GM21529 (cell line): ENCODE results near the gene TK2.

Source experiments
- ATAC-seq: cut with Tn5 transposase; IDR thresholded peaks from one replicate; pipeline ENCODE4 v1.9.1; 2021; ENCODE audit not compliant: unreplicated experiment

The TK2 gene

DNA sequence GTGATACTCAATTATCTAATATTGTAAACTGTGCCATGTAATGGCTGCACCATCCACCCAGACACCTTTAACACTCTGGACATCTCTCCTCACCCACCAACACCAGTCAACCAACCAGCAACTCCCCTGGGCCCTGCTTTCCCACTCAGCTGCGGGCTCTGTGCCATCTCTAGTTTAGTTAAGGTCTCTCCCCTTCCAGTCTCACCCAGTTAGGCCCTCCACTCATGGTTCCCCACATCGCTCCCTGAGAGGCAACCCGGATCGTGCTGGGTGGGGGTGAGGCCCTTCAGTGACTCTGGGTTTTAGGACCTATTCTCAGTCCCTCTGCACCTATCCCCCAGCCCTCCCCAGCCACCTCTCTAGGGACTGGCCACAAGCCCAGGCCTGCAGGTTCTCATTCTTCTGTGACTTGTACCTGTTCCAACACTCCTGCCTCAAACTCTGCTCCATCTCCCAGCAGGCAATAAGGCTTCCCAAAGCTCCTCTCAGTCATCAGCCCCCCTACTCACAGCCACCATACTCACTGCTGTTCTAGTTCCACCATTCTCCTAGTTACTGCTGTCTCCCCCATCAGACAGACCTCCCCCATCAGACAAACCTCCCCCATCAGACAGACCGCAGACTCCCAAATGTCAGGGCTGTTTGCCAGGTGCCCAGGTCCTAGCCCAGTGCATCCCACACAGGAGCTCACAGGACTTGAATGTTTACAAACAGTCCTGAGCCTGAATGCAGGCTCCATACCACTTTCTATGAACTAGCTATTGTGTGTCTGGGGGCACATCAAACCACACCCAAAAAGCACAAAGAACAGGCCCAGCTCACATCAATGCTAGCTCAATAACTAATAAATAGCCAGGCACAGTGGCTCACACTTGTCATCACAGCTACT lies 2.6 kb downstream of the TK2 start:
- ATAC-seq = no peak

DNA sequence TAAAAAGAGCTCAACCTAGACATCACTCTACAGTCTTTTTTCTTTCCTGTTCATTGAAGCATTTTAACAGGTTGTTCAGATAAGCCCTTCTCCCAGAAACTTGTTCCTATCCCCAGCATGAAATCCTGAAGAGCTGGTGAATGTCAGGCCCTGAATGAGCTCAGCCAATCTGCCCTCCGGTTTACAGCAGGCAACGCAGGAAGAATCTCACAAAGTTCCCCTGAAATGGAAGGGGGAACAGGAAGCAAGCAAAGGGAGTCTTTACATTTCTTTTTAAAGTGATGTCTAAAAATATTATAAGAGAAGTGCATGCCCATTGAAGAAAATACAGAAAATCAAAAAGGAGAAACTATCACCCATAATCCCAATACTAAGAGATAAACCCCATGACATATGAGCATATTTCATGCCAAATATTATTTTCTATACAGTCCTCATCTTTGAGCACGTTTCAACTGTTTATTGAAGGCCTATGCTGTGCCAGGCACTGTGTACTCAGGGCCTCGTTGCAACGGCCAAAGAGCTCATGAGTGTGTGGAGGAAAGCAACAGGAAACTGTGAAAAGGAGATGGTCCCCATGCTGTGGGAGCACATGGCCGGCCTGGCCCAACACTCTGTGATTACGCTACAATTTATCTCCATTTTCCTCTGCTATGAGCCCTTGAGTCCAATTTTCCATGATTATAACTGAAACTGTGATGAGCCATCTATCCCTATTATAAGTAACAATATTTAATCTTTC lies 5.7 kb downstream of the TK2 start:
- ATAC-seq = no peak

DNA sequence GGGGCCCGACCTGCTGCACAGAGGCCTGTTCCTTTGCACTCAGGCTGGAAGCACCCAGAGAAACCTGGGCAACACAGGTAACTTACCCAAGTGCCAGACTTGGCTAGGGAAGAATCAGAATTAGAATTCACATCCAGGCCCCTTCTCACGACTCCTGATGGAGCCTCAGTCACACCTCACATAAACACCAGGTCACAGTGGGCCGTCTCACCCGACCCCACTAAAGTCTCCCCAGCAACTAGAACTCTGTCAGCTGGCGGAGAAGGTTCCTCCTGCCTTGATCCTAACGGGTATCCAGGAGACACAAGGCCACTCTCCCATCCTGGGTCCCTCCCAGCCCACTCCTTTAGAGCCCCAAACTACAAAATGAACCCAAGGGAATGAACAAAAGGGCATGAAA lies 6.4 kb downstream of the TK2 start:
- no peak for ATAC-seq

DNA sequence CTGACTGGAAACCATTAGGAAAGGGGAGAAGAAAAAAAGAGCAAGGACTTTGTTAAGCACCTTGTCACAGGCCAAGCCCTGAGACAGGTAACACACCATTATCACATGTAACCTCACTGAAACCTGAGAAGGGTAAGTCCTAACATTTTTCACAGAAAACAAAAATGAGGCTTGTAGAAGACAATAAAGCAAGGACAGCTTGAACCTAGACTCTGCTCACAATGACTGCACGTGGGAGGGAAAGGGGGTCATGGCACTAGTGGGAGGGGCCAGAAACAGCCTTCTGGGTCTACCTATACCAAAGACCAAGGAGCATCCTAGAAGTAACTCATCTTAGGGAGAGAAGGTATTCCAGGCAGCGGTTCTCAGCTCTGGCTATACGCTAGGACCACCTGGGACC lies 7.5 kb downstream of the TK2 start:
- no peak for ATAC-seq

DNA sequence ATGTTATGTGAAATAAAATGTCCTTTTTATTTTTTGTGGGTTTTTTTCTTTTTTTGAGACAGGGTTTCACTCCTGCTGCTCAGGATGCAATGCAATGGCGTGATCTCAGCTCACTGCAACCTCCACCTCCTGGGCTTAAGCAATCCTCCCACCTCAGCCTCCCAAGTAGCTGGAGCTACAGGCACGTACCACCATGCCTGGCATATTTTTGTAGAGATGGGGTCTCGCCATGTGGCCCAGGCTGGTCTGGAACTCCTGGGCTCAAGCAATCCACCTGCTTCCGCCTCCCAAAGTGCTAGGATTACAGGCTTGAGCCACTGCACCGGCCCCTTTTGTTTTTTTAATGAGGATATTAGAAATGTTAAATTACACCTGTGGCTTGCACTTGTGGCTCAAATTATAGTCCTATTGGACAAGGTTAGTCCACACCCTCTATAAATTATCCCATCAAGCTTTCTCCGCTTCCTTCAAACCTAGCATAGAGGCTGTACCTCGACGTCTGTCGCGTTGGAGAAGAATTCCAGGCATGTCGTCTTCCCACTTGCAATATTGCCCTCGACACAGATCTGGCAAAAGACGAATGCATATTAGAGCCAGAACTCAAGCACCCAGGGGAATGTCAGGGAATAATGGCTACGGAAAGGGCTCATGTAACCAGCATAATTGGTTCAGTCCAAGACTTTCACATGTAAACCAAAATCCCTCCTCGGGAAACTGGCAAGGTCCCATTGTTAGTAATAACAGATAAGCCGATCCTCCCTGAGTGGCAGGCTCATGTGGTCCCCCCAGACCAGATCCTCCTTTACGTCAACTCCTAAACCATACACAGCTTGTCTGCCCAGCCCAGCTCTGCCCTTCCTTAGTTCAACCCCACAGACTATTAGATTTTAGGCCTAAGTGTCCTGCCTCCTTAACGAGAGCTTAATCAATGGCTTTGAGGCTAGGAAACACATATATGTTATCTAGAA lies 8.2 kb downstream of the TK2 start:
- no peak for ATAC-seq

DNA sequence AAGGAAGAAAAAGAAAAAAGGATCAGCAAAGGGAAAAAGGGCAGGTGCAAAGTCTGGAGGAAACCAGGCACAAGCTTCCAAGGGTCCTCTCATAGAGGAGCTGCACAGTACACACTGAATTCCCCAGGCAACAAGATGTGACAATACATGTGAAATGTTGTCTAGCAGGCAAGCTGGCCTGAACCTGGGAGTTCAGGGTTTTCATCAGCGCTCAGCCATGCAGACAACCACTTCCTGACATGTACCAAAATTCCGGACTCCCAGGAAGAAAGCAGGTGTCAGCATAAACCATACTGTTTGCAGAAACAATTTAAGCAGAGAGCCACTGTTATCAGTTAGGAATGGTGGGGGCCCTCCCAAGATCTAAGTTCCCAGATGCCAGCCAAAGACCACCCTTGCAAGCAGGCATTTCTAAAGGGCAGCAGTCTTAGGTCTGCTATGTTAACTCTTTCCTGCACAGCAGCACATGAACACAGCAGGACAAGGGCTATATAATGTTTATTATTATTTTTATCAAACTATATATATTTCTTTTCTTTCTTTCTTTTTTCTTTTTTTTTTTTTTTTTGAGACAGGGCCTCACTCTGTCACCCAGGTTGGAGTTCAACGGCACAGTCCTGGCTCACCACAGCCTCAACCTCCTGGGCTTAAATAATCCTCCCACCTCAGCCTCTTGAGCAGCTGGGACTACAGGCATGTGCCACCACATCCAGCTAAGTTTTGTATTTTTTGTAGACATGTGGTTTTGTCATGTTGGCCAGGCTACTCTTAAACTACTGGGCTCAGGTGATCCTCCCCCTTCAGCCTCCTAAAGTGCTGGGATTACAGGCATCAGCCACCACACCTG lies 10.1 kb downstream of the TK2 start:
- ATAC-seq = peak; percentile 92

DNA sequence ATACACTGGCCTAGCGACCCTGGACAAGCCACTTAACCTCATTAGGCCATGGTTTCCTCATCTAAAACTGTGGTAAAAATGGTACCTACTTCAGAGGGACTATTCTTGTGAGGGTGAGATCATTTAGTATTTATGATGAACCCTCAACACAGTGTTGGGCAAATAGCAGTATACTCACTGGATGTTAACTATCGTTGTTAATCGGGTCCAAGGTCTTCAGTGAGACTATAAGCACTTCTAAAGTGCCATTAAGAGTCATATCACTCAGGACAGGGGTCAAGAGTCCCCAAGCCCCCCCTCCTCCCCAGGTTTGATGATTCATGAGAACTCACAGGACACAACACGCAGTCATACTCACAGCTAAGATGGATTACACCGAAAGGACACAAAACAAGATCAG lies 11.0 kb downstream of the TK2 start:
- no peak for ATAC-seq

DNA sequence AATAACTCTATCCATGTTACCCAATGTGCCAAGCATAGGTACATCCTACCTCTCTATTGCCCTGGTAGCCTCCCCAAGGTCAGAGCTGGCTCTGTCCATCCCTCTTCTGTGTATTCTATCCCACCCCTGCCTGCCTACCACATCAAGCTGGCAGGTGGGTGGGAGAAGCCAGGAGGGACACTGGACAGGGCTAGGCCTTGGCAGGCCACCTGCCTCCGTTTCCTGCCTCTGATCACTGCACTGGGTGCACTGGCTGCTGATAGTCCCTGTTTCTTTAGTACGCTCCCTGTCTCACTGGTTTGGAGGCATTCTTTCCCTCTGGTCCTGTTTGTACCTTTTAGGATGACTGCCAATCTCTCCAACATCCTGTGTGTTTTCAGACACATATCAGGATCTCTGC lies 12.7 kb downstream of the TK2 start:
- no peak for ATAC-seq

DNA sequence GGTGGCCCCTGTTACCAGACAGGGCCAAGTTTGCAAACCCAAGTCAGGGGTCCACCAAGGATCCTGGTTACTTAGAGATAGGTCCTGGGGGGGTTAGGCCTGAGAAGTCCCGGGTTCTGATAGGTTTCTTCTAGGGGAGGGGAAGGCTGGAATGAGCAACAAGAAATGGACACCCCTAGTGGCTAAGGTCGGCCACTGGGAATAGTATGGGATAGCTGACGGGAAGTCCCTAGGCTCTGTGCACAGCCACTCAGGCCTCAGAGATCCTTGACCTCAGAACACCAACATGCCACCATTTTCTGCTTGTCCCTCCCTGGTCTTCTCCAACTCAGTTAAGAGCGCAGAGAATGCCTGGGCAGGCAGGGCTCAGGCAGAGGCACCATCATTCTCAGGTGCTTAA lies 13.4 kb downstream of the TK2 start:
- ATAC-seq = no peak

DNA sequence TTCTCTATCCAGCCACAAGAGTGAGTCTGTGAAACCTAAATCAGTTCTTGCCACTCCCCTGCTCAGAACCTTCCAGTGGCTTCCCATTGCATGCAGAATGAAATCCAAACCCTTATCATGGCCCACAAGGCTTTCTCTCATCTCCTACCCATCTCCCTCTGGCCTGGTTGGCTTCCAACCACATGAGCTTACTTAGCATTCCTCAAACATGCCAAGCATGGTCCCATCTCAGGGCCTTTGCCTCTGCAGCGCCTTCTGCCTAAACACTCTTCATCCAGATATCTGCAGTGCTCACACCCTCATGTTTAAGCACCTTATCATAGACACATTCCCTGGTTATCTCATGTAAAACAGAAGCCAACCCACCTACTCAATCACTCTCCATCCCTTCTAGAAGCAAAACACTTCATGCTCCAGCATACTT lies 15.5 kb downstream of the TK2 start:
- ATAC-seq = no peak

DNA sequence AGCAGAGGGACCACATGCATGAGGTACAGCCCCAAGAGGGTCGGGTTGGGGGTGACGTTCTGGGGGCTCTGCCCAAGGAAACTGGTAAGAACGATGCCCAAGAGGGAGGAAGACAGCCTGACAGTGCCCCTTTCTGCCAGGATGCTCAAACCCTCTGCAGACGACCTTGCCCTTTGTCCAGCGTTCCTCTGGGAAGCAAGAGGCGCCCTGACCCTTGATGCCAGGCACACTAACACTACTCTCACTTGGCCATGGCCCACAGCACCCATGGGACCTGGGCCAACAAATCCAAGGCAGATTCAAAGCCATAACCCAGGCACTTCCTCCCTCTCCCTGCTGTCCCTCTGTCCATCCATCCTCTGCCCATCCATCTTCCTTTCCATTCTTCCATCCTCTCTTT lies 20.4 kb downstream of the TK2 start:
- no peak for ATAC-seq

DNA sequence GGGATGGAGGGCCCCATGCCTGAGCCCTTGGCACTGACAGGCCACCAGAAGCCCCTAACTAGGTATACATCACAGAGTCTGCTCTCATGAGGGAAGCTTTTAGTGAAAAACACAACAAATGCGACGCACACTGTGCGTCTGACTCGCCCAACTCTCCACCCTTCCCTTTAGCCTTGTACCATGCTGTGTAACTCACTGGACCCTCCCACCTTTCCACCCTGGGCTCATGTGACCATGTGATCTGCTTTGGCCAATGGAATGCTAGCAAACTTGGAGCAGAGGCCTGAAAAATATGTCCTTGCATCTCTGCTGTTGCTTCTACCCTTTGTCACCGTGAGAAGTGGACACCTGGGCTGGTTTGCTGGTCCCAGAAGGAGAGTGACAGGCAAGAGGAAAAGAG lies 21.6 kb downstream of the TK2 start:
- ATAC-seq = no peak

DNA sequence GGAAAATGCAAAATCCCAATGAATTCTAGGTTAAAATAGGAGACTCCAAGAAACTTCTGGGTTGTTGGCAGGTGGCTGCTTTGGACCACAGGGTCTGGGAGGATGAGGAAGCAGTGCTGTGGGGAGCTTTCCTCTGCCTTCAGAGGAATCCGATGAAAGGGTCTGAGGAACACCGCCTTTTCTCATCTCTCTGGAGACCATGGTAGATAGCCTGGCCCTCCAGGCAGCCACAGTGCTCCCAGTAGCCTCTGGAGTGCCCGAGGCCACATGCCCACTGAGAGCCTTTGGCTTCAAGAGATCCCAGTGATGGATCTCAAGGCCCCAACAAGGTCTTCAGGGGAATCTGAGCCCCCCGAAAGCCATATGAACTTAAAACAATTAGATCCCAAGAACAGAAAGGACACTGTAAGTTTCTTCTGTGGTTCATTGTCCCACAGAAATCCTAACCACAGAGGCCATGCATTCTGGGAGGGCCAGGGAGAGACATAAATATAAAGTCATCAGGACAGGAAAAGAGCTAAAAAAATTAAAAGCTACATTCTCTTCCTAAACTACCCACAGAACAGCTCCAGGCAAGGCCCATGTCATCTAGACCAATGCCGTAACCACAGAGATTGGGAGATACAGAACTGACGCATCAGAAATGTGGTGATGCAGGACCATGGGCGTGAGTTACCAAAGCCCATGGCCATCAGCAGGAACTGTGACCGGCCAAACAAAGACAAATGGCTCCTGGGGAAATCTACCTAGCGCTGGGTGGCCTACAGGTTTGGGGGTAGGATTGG lies 24.3 kb downstream of the TK2 start:
- ATAC-seq = no peak

DNA sequence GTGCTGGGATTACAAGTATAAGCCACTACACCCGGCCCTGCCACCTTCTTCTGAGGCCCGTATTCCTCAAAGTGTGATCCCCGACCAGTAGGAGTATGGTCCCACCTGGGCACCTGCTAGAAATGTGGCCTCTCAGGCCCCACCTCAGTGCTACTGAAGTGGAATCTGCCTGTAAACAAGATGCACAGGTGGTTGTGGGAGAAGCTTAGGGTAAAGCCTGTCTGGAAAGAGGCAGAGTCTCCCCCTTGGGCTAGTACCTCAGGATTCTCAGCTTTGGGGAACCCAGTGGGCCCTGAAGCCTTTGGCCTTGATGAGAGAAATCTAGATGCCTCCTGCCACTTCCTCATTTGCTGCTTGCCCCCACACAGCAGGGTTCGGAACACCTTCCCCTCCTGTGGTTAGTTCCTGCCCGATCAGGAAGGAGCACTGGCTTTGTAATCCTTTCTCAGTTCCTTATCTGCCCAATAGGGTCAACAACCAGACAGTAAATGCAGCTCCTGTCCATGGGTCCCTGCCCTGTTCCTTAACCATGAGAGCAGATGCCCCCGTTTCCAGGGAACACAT lies 25.2 kb downstream of the TK2 start:
- ATAC-seq = peak; percentile 64

DNA sequence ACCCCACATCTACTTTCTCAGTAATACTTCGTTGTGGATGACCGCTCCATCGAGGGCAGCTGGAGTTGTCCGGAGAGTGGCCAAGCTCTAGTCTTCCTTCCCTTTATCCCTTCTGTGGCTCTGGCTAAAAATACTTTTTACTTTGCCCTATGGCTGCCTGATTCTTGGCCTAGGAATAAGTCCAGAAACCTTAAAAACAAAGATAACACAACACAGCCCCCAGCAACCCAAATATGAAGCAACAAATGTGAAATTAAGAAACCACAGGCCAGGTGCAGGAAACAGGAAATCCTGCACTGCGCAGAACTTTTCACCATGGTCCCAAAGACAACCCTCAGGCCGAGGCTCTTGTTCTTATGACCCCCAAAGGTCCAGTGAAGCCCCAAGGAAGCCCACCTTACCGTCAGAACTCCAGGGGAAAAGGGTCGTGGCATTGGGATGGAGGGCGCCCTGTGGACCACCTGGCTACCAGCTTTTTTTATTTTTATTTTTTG lies 26.0 kb downstream of the TK2 start:
- ATAC-seq = peak; percentile 55

DNA sequence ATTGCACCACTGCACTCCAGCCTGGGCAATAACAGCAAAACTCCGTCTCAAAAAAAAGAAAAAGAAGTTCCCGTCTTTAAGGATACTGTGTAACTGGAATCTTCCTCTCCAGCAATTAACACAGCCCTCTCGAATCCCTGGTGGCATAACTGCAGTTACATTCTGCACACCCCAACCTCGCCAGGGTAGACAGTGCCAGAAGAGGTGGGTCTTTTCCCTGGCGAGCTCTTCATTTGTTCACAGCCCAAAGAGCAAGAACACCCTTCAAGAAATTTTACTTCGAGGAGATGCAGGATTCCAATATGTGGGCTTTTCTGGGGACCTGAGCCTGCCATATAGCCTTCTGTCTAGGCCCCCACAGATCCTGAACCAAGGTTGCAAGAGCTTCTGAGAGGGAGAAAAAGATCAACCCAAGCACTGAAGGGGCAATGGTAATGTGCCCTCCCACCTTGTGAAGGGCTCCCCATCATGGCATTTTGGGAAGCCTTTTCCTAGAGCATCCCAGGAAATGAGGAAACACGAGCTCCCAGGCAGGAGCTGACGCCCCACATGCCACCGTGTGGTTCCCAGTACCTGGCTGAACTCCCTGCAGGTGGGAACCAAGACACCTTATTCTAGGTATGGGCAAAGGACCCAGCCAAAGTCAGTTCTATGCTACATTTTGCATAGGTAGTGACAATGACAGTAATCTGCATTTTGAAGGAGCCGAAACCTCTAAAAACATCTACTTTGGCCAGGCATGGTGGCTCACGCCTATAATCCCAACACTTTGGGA lies 26.9 kb downstream of the TK2 start:
- no peak for ATAC-seq

DNA sequence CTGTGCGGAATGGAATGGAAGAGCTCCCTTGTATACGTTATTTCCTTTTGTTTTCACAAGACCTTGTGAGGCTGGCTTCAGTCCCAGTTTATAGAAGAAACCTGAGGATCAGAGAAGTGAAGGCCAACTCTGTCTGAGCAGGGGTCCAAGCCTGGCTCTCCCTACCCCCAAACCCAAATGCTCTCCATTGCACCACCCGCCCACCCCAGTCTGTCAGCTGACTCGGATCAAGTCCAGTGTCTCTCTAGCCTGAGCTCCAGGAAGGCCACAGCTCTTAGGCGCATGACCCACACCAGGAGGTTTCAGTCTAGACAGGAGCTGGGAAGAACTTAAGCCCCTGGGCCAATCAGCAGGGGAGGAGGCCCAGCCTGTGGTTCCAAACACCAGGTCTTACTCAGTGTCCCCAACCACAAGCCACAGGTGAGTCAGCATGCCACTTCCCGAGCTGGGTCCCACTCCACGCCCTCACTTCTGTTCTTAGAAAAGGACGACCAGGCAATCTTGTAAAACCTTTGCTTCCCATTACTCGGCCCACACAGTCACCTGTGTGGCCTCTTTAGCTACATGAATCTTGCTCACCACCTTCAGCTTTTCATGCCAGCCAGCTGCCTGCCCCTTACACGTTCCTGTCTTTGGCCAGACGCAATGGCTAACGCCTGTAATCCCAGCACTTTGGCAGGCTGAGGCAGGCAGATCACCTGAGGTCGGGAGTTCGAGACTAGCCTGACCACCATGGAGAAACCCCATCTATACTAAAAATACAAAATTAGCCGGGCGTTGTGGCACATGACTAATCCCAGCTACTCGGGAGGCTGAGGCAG lies 27.8 kb downstream of the TK2 start:
- ATAC-seq = peak; percentile 57
